Inflammatory macrophage treated with lipopolysaccharide for 1 hour (primary cell): ENCODE data around the gene S1PR3.
A peak's percentile ranks its signal among the peaks of the same experiment; 100 is the strongest.
"Not testable (repeated sequence)": the region's sequence is repeated elsewhere in the genome, so short reads cannot be mapped to it uniquely, and the experiment has no call there.

ENCODE experiments used
- DNase-seq, 2 donors: peaks; one replicate each; pipeline ENCODE4 v3.0.0-alpha.2; 2020 to 2022

The S1PR3 gene

GRCh38 chr9:88991066-88992034, at the start of gene S1PR3:
TSS of gene S1PR3 (plus strand) at chr9:88991468. CDS start at chr9:89001201, 9,733 bp downstream.
- no peak for DNase-seq

GRCh38 chr9:88941586-88941985, 49.7 kb upstream of the S1PR3 start:
- DNase-seq: not testable (repeated sequence)

GRCh38 chr9:88942411-88942810, 48.9 kb upstream of the S1PR3 start:
- no peak for DNase-seq

GRCh38 chr9:88945636-88946333, 45.5 kb upstream of the S1PR3 start:
- DNase-seq: no peak

GRCh38 chr9:88947581-88948573, 43.4 kb upstream of the S1PR3 start:
- DNase-seq: no peak

- no peak for DNase-seq
These were observed 41.8 kb upstream of the S1PR3 start for GRCh38 chr9:88949425-88949824.

- no peak for DNase-seq
These were observed 41.3 kb upstream of the S1PR3 start for GRCh38 chr9:88949961-88950340.

GRCh38 chr9:88950341-88951154, 40.7 kb upstream of the S1PR3 start:
- peak in 1 of 2 donors; percentile 44 for DNase-seq

GRCh38 chr9:88951155-88951542, 40.1 kb upstream of the S1PR3 start:
- no peak for DNase-seq

GRCh38 chr9:88952086-88952615, 39.1 kb upstream of the S1PR3 start:
- no peak for DNase-seq

GRCh38 chr9:88952976-88953375, 38.3 kb upstream of the S1PR3 start:
- no peak for DNase-seq

GRCh38 chr9:88953381-88954029, 37.8 kb upstream of the S1PR3 start:
- peak; percentile 35 to 55 for DNase-seq

GRCh38 chr9:88954066-88954465, 37.2 kb upstream of the S1PR3 start:
- DNase-seq: no peak

- DNase-seq: no peak
These were observed 33.7 kb upstream of the S1PR3 start for GRCh38 chr9:88957526-88957925.

GRCh38 chr9:88959727-88960469, 31.4 kb upstream of the S1PR3 start:
- no peak for DNase-seq

- DNase-seq: no peak
These were observed 30.6 kb upstream of the S1PR3 start for GRCh38 chr9:88960632-88961031.

GRCh38 chr9:88965473-88965872, 25.8 kb upstream of the S1PR3 start:
- no peak for DNase-seq

- DNase-seq: no peak
These were observed 24.2 kb upstream of the S1PR3 start for GRCh38 chr9:88966894-88967676.

GRCh38 chr9:88968799-88969198, 22.5 kb upstream of the S1PR3 start:
- no peak for DNase-seq
